SK-N-MC (cell line): ENCODE measurements around the gene WBP4.

ENCODE experiments used
- EZH2 ChIP-seq: fragments of 200-600 bp; sonication (generic); IDR thresholded peaks from one replicate; pipeline ENCODE4 v1.6.1; 2017; ENCODE audit warnings: antibody characterized with exemption
- FOXP2 ChIP-seq: optimal IDR thresholded peaks from 2 replicates; pipeline ENCODE3; 2011; ENCODE audit warnings: mild to moderate bottlenecking, moderate library complexity; ENCODE audit not compliant: insufficient read depth; ENCODE audit errors: extremely low read length, control extremely low read depth
- POLR2AphosphoS5 ChIP-seq: IDR thresholded peaks from 2 replicates; pipeline ENCODE4 v1.6.1; 2012; ENCODE audit warnings: mild to moderate bottlenecking, low read depth, low read length, borderline replicate concordance

DNA sequence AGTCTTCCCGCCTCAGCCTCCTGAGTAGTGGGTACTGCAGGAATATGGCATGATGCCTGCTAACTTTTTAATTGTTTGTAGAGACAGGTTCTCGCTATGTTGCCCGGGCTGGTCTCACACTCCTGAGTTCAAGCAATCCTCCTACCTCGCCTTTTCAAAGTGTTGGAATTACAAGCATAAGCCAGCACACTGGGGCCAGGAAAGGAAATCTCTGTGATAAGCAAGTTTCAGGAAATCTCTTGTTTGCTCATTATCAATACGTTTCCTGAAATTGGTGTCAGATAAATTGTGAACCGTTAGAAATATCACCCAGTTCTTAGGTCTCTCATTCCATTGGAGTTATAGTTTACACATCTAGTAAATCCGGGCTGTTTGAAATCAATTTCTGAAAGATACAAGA, 14.2 kb downstream of the WBP4 start:
- TF ChIP-seq EZH2, result no peak
- TF ChIP-seq POLR2AphosphoS5, result no peak
- TF ChIP-seq FOXP2, result no peak
